ENCODE measurements around the gene WASHC2C. TPM values are rescaled to one million over a fixed set of nuclear protein-coding genes. Genes with fewer than 3 reads are reported as not detected.
A peak's percentile ranks its signal among the peaks of the same experiment; 100 is the strongest.
"Not testable (repeated sequence)": the region's sequence is repeated elsewhere in the genome, so short reads cannot be mapped to it uniquely, and the experiment has no call there.

WASHC2C gene
- polyA plus RNA-seq (2012; ENCODE audit: missing spikeins): 26.6 TPM

GRCh38 chr10:45726703-45727420, at the start of gene WASHC2C:
WASHC2C (plus strand) TSS chr10:45727266; CDS start chr10:45727318, 52 bp downstream.
- FAIRE-seq: peak; percentile 97

GRCh38 chr10:45678467-45678866, 48.6 kb upstream of the WASHC2C start:
- not testable (repeated sequence) for DNase-seq (ENCODE audit: insufficient read length); FAIRE-seq

More at GRCh38 chr10:45726703-45727420, at the start of gene WASHC2C:
- DNase-seq (ENCODE audit: insufficient read length): peak; percentile 44
- TF ChIP-seq POLR2AphosphoS5 (IDR thresholded peaks at IDR 0.05; ENCODE audit: low read depth, low read length) (0 out of 2 replicates have a peak, but pooled peaks have one; percentile 25), POLR2A (IDR thresholded peaks at IDR 0.05; ENCODE audit: low read depth, low read length) (peak; percentile 45; the same call in 1 of the 2 replicates)

GRCh38 chr10:45710200-45710796, 16.8 kb upstream of the WASHC2C start:
- DNase-seq (ENCODE audit: insufficient read length); FAIRE-seq: not testable (repeated sequence)

- not testable (repeated sequence) for FAIRE-seq; DNase-seq (ENCODE audit: insufficient read length)
These were observed 15.8 kb upstream of the WASHC2C start for GRCh38 chr10:45711223-45711622.

- DNase-seq (ENCODE audit: insufficient read length); FAIRE-seq: not testable (repeated sequence)
These were observed 10.0 kb upstream of the WASHC2C start for GRCh38 chr10:45717053-45717452.

DNA sequence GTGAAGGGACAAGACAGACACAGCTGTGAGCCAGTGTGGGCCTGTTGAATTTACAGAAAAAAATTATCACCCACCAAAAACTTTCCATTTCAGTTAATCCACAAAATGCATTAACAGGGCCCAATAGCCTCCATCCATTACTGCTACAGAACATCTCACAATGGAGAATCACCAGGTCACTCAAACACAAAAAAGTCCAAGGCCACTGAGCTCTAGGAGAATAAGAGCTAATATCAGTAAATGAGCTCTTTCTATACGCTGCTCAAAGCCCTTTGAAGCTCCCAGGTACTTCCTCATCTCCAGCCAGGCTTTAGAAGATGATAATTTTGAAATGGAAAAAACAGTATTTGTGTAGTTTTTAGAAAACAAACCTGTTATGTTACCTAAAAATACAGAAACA, 9.4 kb upstream of the WASHC2C start:
- FAIRE-seq; DNase-seq (ENCODE audit: insufficient read length): not testable (repeated sequence)

- DNase-seq (ENCODE audit: insufficient read length): not testable (repeated sequence)
These were observed 5.6 kb upstream of the WASHC2C start for GRCh38 chr10:45721503-45721902.

DNA sequence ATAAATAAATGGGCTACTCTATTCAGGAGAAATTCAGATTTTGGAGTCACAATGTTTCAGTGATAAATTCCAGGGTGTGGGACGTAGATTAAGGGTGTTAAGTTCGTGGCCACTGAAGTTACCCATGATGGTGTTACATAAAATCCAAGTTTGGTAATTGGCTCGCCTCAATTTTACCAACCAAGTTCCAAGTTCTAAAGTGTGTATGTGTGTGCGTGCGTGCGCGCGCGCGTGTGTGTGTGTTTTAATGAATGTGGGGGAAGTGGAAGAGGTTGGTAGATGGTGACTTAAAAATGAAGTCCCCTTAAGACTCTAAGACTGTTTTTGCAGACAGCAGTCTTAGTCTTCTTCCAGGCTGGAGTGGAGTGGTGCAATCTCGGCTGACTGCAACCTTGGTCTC, 3.2 kb upstream of the WASHC2C start:
- not testable (repeated sequence) for FAIRE-seq; DNase-seq (ENCODE audit: insufficient read length)

More at GRCh38 chr10:45721503-45721902, 5.6 kb upstream of the WASHC2C start:
- not testable (repeated sequence) for FAIRE-seq

DNA sequence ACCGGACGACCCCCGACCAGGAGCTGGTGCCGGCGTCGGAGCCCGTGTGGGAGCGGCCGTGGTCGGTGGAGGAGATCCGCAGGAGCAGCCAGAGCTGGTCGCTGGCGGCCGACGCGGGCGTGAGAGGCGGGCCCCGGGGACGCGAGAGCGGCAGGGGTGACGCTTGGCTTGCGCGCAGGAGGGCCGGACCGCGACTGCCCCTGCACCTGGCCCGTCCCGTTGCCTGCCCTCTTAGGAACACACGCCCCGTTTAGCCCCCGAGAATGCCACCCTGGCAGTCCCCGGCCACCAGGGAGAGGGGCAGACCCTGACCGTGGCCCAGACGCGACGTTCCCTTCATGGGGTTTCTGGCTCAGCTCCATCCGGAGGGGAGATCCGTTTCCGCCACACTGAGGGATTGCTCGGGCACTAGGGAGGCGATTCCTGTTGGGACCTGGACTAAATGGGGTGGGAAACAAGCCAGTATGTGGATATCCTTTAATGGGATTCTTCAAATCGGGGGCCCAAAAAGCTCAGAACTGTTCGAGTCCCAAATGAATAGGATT, 427 bp downstream of the WASHC2C start:
- not testable (repeated sequence) for FAIRE-seq; DNase-seq (ENCODE audit: insufficient read length)

- FAIRE-seq; DNase-seq (ENCODE audit: insufficient read length): not testable (repeated sequence)
These were observed 7.4 kb downstream of the WASHC2C start for GRCh38 chr10:45734449-45734848.

GRCh38 chr10:45734867-45735266, 7.8 kb downstream of the WASHC2C start:
- not testable (repeated sequence) for FAIRE-seq

GRCh38 chr10:45741559-45741958, 14.5 kb downstream of the WASHC2C start:
- FAIRE-seq; DNase-seq (ENCODE audit: insufficient read length): not testable (repeated sequence)

More at GRCh38 chr10:45734867-45735266, 7.8 kb downstream of the WASHC2C start:
- DNase-seq (ENCODE audit: insufficient read length): not testable (repeated sequence)

GRCh38 chr10:45742014-45742413, 14.9 kb downstream of the WASHC2C start:
- not testable (repeated sequence) for FAIRE-seq; DNase-seq (ENCODE audit: insufficient read length)

DNA sequence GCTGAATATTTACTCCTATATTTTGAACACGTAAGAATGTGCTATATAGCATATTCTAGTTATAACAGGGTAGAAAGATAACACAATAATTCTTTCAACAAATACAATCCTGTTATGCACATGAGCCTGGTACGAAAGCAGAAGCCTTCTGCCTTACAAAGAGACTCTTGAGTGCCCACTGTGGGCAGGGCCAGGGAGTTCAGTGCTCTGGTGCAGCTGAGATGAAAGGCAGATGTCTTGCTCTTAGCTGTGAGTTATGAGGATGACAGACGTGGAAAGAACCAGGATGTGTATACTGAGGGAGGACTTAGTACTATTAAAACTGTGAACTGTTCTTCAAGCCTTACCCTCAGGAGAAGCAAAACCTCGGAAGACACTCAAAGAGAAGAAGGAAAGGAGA, 24.1 kb downstream of the WASHC2C start:
- not testable (repeated sequence) for DNase-seq (ENCODE audit: insufficient read length); FAIRE-seq

GRCh38 chr10:45752210-45752609, 25.1 kb downstream of the WASHC2C start:
- not testable (repeated sequence) for DNase-seq (ENCODE audit: insufficient read length); FAIRE-seq

DNA sequence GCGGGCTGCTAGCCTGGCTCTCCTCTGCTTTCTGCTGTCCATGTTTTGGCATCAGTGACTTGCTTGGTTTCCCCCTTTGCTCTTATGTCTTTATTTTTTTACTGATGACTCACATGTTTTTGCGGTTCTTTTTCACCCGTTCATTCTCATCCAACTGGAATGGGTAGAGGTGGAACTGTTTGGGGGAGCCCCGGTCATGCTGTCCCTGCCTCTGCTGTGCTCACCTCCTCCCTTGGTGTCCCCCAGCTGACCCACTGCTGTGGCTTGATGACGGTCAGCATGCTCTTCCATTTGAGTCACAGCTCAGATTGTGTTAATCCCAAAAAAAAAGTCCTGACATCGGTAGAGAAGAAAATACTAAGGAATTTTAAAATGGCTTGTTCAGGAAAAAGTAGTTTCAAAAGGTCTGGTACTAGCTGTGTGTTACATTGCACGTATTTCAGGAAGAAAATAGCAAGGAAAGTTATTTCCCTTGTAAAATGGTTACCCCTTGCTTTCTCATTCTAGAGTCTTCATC, 27.0 kb downstream of the WASHC2C start:
- not testable (repeated sequence) for DNase-seq (ENCODE audit: insufficient read length); FAIRE-seq

DNA sequence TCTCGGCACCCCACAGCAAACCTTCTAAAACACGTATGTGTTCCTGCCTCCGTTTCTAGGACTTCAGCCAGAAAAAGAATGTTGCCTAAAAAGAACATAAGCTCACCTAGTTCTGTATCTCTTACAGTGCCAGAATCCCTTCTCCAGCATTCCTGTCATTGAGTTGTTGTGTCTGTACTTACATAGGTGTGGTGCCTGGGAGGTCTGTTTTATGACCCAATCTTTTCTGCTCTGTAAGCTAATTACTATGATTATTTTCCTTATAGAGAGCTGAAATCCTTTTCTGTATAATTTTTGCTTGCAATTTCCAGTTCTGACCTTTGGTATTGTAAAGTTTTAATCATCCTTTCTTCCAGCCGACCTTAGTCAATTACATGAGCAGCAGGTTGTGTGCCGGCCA, 28.0 kb downstream of the WASHC2C start:
- not testable (repeated sequence) for DNase-seq (ENCODE audit: insufficient read length); FAIRE-seq

DNA sequence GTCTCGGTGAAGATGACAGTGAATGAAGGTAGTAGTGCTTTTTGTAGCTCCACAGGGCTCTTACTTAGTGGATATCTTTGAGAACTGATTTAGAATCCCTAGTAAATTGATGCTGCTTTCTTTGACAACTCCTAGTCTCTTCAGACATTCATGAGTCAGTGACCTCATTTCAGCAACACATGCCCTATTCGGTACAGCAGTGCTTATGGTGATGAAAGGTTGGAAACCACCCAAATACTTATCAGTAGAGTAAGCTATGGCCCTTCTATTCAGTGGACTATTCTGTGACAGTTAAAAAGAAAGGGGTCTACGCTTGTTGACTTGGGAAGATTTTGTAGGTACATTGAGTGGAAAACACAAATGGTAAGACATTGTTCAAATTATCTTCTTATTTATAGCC, 29.0 kb downstream of the WASHC2C start:
- DNase-seq (ENCODE audit: insufficient read length); FAIRE-seq: not testable (repeated sequence)

DNA sequence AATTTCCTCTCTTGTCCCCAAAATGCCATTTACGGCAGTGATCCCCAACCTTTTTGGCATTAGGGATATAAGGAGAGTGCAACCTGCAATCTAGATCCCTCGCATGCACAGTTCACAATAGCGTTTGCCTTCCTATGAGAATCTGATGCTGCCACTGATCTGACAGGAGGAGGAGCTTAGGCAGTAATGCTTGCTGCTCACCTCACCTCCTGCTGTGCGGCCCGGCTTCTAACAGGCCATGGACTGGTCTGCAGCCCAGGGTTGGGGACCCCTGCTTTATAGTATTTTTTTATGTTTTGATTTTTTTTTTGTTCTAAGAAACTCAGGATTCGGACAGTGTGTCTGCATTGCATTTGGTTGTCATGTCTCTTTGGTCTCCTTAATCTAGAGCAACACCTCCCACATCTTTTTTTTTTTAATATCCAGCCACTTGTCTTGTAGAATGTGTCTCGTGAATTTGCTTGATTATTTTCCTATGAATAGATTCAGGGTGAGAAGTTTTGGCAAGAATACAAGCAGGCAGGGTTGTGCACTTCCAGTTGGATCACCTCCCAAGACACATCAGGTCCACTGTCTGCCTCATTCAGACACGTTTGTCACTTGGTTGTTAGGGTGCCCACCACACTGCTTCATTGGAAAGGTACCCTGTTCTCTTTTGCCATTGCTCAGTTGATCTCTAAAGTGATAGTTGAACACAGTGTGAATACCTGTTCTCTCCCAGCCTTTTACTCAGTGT, 30.8 kb downstream of the WASHC2C start:
- DNase-seq (ENCODE audit: insufficient read length); FAIRE-seq: not testable (repeated sequence)

Measured in GM12892 (cell line).